ENCODE results near the gene TLR5.

The TLR5 gene

DNA sequence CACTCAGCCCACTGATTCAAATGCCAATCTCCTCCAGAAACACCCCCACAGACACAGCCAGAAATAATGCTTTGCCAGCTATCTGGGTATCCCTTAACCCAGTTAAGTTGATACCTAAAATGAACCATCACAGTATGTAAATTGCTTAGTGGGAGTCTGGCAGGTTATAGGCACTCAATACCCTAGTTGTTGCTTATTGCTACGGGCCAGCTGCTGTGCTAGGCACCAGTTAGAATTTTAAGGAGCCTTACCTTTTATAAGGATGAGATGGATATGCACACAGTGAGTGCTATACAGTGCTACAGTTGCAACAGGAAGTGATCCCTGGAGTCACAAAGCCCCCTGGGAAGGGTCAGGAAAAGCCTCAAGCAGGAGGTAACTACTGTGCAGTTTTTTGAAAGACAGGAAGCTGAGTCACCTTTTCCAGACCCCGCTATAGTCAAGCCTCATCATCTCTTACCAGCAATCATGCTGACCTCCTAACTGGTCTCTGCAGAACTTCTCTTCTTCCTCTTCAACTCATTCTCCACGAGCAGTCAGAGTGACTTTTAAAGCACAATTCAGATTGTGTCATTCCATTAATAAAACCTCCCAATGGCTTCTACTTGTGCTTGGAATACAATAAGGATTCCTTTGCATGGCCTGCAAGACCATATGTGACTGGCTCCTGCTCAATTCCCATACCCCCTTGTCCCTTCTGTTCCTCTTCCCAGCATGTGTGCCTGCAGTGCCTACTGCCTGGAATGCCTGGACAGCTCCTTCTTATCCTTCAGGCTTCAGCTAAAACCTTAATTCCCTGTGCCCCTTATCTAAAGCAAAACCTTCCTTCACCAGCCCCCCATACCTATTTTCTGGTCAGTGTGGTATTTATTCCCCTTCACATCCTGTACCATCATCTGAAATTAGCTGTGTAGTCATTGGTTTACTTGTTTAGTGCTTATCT, 10.4 kb upstream of the TLR5 start:
- no peak for DNase-seq (ENCODE audit: extremely low spot score, insufficient read length, low read depth)
- no peak for FAIRE-seq

DNA sequence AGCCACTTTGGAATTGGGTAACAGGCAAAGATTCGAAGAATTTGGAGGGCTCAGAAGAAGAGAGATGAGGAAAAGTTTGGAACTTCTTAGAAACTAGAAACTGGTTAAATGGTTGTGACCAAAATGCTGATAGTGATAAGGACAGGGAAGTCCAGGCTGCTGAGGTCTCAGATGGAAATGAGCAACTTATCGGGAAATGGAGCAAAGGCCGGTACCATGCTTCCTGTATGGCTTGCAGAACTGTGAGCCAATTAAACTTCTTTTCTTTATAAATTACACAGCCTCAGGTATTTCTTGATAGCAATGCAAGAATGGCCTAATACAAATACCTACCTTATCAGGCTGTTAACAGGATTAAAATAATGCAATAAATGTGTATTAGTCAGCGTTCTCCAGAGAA, 9.4 kb upstream of the TLR5 start:
- DNase-seq (ENCODE audit: extremely low spot score, insufficient read length, low read depth), result no peak
- no peak for FAIRE-seq

DNA sequence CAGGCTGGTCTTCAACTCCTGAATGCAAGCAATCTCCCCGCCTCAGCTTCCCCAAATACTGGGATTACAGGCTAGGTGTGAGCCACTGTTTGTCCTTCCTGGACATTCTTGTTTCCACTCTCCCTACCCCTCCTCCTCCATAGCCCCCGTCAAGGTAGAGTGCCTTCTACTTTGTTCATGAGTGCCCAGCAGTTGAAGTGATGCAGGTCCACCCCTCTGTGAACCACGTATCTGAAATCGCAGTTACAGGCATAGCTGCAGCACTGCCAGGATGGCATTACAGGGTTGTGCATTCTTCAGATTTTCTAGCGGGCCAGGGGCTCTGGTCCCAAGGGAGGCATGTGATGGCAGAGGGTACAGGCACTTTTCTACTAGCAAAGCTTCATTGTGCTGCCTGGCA, 7.4 kb upstream of the TLR5 start:
- no peak for FAIRE-seq

GRCh38 chr1:223147873-223148272, 4.8 kb upstream of the TLR5 start:
- FAIRE-seq (no peak), DNase-seq (ENCODE audit: extremely low spot score, insufficient read length, low read depth) (no peak)

More for the DNA sequence above, 7.4 kb upstream of the TLR5 start:
- DNase-seq (ENCODE audit: extremely low spot score, insufficient read length, low read depth), result no peak

GRCh38 chr1:223147409-223147808, 4.4 kb upstream of the TLR5 start:
- FAIRE-seq (no peak), DNase-seq (ENCODE audit: extremely low spot score, insufficient read length, low read depth) (no peak)

DNA sequence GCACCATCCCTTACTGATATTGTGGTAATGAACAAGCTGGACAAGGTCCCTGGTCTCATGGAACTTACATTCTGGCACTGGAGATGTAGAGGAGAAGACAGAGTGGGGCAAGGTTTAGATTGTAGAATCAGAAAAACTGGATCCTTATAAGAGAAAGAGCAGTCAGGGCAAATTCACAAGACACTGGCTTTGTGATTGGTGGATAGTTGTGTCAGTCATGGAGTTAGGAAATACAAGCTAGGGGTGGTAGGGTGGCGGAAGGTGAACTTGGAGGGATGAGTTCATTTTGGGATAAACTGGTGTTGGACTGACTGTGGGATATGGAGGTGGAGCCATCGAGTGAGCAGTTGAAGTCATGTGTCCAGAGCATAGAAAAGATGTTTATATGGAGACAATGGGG, 3.7 kb upstream of the TLR5 start:
- DNase-seq (ENCODE audit: extremely low spot score, insufficient read length, low read depth) (no peak), FAIRE-seq (no peak)

DNA sequence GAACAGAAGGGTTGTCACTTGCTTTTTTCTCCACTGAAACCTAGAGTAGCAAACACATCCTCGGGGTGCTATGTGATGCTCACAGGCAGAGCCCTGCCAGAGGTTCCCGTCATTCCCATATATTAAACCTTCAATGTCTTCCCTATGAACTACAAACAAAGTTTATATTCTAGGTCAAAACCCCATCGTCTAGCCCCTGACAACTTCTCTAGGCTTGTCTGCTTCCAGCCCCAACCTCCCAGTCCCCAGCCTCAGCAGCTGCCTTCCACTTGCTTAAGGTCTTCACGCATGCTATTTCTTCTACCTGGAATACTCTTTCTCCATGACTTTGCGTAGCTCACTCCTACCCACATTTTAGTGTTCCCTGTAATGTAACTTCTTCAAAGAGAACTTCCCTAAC, 1.9 kb upstream of the TLR5 start:
- no peak for DNase-seq (ENCODE audit: extremely low spot score, insufficient read length, low read depth)
- no peak for FAIRE-seq

- no peak for FAIRE-seq
- DNase-seq (ENCODE audit: extremely low spot score, insufficient read length, low read depth), result no peak
Observed at GRCh38 chr1:223144431-223144830, 1.4 kb upstream of the TLR5 start.

DNA sequence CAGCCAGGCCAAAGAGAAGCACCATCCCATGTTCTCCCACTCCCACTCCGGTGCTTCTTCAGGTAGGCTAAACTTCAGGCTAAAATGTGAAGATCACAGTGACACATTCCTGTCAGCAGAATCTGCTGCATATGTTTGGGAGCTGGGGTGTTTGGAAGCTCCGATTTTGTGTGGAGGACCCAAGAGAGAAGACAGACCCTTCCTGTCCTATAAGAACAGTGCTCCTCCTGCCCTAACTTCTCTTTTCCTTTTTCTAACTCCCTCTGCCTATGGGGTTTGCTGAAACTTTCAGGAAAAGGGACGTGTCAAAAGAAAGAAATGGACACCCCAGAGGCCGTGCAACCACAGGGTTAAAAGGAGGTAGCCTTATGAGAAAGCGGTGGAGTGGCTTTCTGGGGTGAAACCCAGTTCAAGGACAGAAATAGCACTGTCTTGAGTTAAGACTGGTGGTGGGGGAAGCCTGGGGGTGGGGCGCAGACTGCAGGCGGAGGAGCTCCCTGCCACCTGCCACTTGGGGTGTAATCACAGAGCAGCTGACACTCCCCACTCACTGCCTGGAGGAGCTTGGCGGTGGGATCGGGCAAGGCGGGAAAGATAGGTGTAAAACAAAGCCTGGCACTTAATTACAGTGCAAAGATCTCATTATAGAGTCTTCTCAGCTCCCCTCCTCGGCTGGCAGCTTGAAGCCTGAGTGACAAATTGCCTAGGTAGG, 645 bp upstream of the TLR5 start:
- FAIRE-seq (no peak), DNase-seq (ENCODE audit: extremely low spot score, insufficient read length, low read depth) (peak; percentile 35)

DNA sequence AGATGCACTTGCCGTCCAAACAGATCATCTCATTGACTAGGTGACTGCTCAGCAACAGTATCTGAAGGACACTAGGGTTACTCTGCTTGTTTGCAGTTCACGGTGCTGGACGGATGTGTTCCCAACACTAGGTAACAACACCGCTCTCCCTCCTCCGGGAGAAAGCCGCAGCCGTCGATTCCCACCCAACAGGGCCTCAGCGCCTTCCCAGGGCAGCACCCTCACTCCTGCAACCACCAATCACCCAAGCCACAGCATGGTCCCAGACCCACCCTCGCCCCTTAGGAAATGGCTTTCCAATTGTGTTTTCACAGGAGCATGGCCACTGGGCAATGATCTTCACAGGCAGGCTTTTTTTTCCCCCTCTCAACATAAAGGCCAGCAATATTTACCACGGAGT, 779 bp downstream of the TLR5 start:
- no peak for DNase-seq (ENCODE audit: extremely low spot score, insufficient read length, low read depth)
- no peak for FAIRE-seq

DNA sequence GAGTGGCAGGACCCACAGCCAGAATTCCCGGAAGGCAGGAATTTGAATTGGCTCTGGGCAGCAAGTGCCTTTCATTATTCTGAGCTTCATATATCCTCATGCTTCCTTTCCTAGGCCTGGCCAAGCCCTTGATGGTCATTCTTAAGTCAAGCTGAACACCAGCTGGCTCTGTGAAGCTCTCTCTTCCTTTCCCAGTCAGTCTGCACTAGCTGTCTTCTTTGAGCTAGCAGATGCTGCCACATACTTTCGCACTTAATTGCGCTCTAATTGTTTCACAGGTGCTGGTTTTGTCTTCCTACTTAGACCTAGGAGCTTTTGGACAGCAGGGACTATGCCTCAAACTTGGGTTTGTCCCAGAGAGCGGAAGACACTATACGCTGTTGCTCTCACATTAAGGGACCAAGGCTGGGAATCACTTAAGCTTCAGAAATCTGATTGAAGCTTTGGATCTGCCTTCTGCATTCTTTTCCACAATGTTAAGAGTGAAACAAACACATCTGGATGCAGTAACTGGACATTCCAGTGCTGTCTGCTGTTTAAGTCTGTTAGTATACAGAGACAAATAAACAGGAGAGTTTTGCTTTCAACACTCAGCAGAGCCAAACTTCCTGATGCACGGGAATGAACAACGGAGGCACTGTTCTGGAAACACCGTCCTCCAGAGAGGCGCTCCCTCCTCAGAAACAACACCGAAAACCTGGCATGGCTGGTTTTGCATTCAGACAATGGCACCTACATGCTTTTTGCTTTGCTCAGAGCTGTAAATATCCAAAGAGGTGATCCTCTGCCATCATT, 2.2 kb downstream of the TLR5 start:
- DNase-seq (ENCODE audit: extremely low spot score, insufficient read length, low read depth) (no peak), FAIRE-seq (no peak)

GRCh38 chr1:223137455-223138085, 5.5 kb downstream of the TLR5 start:
- FAIRE-seq (no peak), DNase-seq (ENCODE audit: extremely low spot score, insufficient read length, low read depth) (no peak)

DNA sequence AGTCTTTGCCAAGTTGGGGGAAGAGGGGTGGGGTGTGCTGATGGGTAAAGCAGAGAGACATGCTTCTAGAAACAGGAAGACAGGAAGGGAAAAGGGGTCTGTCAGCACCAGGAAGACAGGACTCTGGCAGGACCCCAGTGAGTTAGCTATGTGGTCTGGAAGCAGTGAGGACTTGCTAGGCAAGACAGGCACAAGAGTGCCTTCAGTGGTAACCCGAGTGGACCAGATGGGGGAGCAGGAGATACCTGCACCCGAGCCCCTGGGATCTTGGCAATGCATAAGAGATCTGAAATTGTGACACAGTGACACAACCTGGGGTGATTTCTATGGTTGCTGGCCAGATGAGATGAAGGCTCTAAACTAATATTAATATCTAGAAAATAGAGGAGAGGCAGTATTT, 7.0 kb downstream of the TLR5 start:
- DNase-seq (ENCODE audit: extremely low spot score, insufficient read length, low read depth), result no peak

DNA sequence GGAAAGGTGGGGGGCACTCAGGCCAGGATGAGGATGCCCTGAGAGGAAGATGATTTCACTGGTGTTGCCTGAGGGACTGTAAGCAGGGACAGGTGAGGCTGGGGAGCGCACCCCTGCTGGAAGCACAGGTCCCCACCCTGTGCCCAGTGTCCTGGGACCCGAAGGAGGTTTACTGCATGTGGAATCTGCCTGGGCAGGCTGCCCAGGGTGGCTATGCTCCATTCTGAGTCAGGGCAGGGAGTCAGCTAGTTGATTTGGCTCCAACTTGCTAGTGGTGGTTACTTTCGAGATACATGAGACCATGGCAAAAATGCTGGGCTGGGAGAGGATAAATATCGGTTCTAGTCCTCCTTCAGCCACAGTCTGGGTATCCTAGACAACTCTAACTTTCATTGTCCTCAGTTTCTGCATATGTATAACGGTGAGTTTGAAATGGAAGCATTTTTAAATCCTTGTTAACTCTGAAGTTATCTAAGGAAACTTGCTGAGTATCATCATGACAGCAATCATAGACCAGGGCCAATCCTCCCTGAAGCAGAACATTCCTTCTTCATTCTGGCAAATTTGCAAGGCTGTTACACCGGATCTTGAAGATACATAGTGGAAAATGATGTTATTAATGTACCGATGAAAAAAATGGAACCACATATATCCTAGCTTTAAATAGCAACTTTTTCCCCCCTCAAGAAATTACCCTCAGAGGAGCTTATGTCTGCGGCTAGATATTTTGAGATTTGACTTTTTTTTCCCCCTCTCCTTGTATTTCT, 7.7 kb downstream of the TLR5 start:
- no peak for FAIRE-seq
- DNase-seq (ENCODE audit: extremely low spot score, insufficient read length, low read depth), result no peak

More for the DNA sequence above, 7.0 kb downstream of the TLR5 start:
- FAIRE-seq, result no peak

DNA sequence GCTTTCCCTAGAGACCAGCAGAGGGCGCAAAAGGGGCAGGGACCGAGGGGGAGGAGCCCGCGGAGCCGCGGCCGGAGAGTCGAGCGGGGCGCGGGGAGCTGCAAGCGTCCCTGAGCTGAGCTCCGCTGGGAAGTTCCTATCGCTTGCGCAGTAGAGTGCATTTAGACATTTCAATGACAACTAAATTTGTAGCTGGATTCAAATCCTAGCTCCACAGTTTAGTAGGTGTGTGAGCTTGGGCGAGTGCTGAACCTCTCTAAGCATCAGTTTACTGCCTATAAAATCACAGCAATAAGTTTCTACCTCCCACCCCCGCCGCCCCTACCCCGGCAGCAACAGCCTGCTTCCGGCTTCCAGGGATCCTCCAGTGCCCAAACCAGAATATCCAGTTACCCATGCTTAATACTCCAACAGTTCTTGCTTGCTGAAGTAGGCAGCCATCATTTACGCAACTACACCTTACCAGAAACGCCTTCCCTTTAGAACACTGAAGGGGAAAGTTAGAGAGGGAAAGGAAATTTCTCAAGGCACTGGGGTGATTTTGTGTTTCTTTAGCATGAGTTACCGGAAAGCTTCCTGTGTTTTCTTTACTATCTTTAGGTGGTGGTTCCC, 9.1 kb downstream of the TLR5 start:
- DNase-seq (ENCODE audit: extremely low spot score, insufficient read length, low read depth) (peak; percentile 68), FAIRE-seq (peak; percentile 87)

DNA sequence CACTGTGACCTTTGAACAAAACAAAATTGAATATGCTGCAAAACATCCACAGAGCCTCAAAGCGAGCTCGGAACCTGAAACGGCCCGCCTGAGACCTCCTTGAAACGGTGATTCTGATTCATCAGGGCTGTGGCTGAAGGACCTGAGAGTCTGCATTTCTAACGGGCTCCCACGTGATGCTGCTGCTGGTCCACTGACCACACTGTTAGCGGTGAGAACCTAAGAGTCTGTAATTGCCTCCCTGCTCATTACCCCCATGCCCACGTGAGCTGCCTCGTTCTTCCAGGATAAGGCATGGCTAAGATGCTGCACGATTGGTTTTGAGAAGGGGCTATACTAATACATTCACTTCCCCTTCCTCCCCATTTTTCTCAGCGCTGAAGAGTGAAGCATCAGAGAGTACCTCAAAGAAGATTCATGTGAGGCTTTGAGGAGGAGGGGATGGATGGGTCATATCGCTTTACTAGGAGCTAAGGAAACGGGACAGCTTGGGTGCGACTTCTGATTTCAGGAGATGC, 9.7 kb downstream of the TLR5 start:
- DNase-seq (ENCODE audit: extremely low spot score, insufficient read length, low read depth), result no peak
- FAIRE-seq, result no peak

DNA sequence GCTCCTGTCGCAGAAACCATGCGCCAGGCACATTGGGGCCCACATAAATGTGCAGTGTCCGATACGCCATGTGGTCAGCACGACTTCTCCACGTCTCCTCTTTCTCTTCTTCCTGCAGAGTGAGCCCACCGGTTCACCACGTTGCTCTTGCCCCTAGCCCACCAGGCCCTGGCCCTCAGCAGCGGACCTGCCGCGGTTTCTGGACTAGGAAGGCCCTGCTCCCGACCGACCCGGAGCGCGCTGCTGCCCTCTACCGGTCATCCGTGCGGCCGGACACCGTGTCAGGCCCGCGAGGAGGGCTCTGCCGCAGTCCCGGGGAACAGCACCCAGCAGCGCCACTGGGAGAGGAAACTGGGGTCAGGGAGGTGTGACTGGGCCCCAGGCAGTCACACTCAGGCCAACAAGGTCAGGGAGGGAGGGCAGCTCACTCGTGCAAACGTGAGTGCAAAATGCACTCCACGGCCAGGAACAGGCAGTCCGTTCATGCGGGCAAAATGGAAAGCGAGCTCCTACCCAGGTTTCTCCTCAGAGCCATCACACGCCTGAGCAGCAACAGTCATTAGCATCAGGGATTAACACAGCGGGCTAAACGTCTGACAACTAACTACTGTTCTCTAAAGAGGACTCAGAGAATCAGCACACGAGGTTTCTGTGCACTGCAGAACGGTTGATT, 13.7 kb downstream of the TLR5 start:
- FAIRE-seq (no peak), DNase-seq (ENCODE audit: extremely low spot score, insufficient read length, low read depth) (peak; percentile 30)

DNA sequence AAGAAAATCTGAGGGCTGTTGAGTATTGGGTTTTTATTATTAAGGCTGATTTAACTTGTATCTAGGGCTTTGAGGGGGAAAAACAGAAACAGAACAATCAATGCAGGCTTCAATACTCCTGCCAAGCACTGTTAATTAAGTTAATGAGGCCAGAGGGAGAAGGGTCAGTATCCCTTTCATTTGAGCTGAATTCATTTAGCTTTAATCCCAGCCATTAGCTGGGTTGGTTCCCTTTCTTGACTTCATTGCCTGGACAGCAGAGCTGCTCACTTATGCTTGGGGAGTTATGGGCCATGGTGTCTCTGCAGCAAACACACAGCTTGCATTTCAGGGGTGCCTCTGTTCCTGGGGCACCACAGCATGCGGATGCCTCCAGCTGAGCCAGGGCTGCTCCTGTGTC, 16.3 kb downstream of the TLR5 start:
- FAIRE-seq (no peak), DNase-seq (ENCODE audit: extremely low spot score, insufficient read length, low read depth) (no peak)
